Fibroblast of lung (primary cell): ENCODE results near the gene OR10H2.

ENCODE experiments used
- EZH2 ChIP-seq: IDR thresholded peaks from 2 replicates; pipeline ENCODE4 v1.5.1; 2012; ENCODE audit warnings: low read length, control low read depth, mild to moderate bottlenecking; ENCODE audit errors: missing control alignments
- TF ChIP-seq, protein P1 (sequence below), 2 donors: IDR thresholded peaks in 1 of 2; conservative IDR thresholded peaks in 1 of 2; 1 replicate in 1 of 2; 2 replicates in 1 of 2; pipeline ENCODE4 v1.5.1; 2011 to 2012; ENCODE audit warnings: low read length in 2 of 2, control low read depth in 1 of 2, inconsistent platforms in 1 of 2, low read depth in 1 of 2, mild to moderate bottlenecking in 1 of 2

- TF ChIP-seq, protein P1, sequence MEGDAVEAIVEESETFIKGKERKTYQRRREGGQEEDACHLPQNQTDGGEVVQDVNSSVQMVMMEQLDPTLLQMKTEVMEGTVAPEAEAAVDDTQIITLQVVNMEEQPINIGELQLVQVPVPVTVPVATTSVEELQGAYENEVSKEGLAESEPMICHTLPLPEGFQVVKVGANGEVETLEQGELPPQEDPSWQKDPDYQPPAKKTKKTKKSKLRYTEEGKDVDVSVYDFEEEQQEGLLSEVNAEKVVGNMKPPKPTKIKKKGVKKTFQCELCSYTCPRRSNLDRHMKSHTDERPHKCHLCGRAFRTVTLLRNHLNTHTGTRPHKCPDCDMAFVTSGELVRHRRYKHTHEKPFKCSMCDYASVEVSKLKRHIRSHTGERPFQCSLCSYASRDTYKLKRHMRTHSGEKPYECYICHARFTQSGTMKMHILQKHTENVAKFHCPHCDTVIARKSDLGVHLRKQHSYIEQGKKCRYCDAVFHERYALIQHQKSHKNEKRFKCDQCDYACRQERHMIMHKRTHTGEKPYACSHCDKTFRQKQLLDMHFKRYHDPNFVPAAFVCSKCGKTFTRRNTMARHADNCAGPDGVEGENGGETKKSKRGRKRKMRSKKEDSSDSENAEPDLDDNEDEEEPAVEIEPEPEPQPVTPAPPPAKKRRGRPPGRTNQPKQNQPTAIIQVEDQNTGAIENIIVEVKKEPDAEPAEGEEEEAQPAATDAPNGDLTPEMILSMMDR (conservative IDR thresholded peaks at IDR 0.05 in 1 of 2, IDR thresholded peaks at IDR 0.05 in 1 of 2; ENCODE audit: low read depth in 1 of 2, low read length in 2 of 2): no peak
- TF ChIP-seq EZH2: no peak
These were observed 4.9 kb upstream of the OR10H2 start for GRCh38 chr19:15722956-15723355.
